ENCODE measurements around the gene TRIM17.

- TF ChIP-seq CTCF (IDR thresholded peaks at IDR 0.05) (no peak), POLR2A (IDR thresholded peaks at IDR 0.05) (no peak)
Measured at GRCh38 chr1:228402641-228403025, 14.0 kb downstream of the TRIM17 start.

All from vagina (tissue), 2 donors.